Astrocyte of the cerebellum (primary cell): Measurements from ENCODE around the gene LDAH.

Experiments
- DNase-seq: peaks from one replicate; pipeline ENCODE4 v3.0.0-alpha.2; 2011; ENCODE audit warnings: low read depth
- H3K4me3 ChIP-seq: 2 replicates; pipeline ENCODE4 v1.5.1; 2011; ENCODE audit warnings: mild to moderate bottlenecking, low read depth, low read length, moderate library complexity
- CTCF ChIP-seq: IDR thresholded peaks from 2 replicates; pipeline ENCODE4 v1.5.1; 2012; ENCODE audit warnings: low read length, low read depth, moderate library complexity, mild to moderate bottlenecking; ENCODE audit errors: missing control alignments
- in situ Hi-C: cut with HindIII; loops from 2 replicates; pipeline ENCODE4 v1.10.0; 2017; ENCODE audit warnings: low sequenced_read_pairs

The LDAH gene

DNA sequence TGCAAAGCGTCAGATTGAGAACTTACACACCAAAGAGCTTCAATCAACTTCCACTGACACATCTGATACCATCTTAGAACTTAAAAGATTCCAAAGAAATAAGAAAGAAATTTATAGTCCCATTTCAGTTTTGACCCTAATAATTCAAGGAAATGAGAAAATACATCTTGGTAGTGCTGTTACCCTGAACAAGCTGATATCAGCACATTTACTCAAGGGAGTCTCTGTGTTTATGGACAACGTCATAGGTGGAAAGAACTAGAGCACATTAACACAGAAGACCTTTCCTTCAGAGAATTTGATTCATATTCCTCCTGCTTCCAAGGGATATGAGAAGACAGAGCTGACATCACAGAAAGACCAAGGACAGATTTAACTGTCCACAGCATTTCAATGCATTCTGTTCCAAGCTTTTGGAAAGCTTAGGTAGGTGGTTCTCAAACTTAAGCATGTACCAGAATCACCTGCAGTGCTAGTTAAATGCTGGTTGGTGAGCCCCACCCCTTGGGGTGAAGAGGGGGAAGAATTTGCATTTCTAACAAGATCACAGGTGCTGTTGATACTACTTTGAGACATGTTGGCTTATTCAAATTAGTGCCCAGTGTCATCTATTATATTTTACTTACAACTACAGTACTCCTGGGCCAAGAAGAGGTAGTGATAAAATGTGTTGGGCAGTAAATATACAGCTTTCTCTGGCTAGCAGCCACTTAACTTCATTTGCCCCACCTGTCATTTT, 59.8 kb downstream of the LDAH start:
- DNase-seq, result no peak
- no peak overlapping the region for H3K4me3 ChIP-seq
- in situ Hi-C loops, result no loop called here
- no peak for TF ChIP-seq CTCF

GRCh38 chr2:20759487-20759886, 63.4 kb downstream of the LDAH start:
- TF ChIP-seq CTCF, result no peak
- no peak for DNase-seq
- in situ Hi-C loops, result no loop called here
- H3K4me3 ChIP-seq, result no peak overlapping the region

DNA sequence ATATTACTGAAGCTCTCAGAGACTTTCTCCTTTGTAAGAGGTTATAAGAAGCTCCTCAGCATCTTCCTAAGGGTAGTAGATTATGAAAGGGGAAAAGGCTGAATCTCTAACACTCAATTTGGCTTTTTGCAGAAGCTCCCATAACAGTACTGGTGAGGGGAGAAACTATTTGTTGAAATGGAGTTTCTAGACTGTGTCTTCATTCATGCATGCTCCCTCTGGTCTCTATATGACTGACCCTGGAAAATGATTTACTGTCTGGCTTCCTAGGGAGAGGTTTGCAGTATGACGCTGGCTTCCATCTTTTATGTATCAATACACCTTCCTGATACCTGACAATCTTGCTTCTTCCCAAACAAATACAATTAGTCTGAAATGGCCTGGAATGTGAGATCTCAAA, 63.9 kb downstream of the LDAH start:
- H3K4me3 ChIP-seq, result no peak overlapping the region
- no peak for DNase-seq
- no peak for TF ChIP-seq CTCF
- in situ Hi-C loops, result no loop called here

DNA sequence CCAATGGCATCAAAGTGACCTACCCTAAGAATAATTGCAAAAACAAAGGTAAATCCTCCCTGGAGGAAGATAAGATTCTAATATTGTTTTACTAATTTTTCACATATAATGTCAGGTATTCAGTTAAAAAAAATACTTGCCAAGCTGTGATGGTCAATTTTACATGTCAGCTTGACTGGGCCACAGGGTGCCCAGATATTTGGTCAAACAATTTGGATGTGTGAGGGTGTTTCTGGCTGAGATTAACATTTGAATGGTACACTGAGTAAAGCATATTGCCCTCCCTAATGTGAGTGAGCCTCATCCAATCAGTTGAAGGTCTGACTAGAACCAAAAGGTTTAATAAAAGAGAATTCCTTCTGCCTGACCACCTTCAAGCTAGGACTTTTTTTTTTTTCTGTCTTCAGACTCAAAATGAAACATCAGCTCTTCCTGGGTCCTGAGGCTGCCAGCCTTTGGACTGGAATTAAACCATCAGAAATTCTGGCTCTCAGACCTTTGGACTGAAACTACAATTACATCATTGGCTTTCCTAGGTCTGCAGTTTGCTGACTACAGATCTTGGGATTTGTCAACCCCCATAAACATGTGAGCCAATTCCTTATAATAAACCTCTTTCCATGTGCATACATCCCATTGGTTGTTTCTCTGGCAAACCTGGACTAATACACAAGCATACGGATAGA, 65.4 kb downstream of the LDAH start:
- TF ChIP-seq CTCF, result no peak
- no peak for DNase-seq

GRCh38 chr2:20755132-20755800, 67.6 kb downstream of the LDAH start:
- in situ Hi-C loops, result no loop called here
- no peak for DNase-seq
- peak; percentile 24 for TF ChIP-seq CTCF
- H3K4me3 ChIP-seq, result no peak overlapping the region

More for the DNA sequence above, 65.4 kb downstream of the LDAH start:
- in situ Hi-C loops, result no loop called here
- no peak overlapping the region for H3K4me3 ChIP-seq

DNA sequence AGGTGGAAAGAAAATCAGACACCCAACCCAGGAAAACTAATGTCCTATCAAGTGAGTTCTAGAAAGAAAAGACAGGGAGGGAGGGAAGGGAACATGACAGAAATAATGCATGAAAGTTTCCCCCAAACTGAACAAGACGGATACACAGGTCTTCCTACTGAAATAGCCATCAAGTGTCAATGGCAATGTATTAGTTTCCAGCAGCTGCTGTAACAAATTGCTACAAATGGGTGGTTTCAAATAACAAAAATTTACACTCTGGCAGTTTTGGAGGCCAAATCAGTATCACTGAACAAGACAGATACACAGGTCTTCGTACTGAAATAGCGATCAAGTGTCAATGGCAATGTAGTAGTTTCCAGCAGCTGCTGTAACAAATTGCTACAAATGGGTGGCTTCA, 70.6 kb downstream of the LDAH start:
- no peak for TF ChIP-seq CTCF
- DNase-seq, result no peak
- in situ Hi-C loops, result no loop called here
- no peak overlapping the region for H3K4me3 ChIP-seq
